IPS-15b (cell line): ENCODE measurements around the gene JMJD1C.
"Not testable (repeated sequence)": the region's sequence is repeated elsewhere in the genome, so short reads cannot be mapped to it uniquely, and the experiment has no call there.

Experiments
- H3K27me3 ChIP-seq: one replicate; pipeline ENCODE4 v1.6.1; 2013; ENCODE audit warnings: low read length; ENCODE audit not compliant: control insufficient read depth, insufficient read depth
- H3K36me3 ChIP-seq: one replicate; pipeline ENCODE4 v1.6.1; 2013; ENCODE audit warnings: low read length; ENCODE audit not compliant: control insufficient read depth, insufficient read depth
- H3K4me1 ChIP-seq: one replicate; pipeline ENCODE4 v1.6.1; 2013; ENCODE audit warnings: mild to moderate bottlenecking, low read length; ENCODE audit not compliant: control insufficient read depth, insufficient read depth
- H3K4me3 ChIP-seq: one replicate; pipeline ENCODE4 v1.5.1; 2013; ENCODE audit warnings: low read depth, low read length
- H3K9ac ChIP-seq: one replicate; pipeline ENCODE4 v1.6.1; 2013; ENCODE audit warnings: low read depth, mild to moderate bottlenecking, low read length
- H3K9me3 ChIP-seq: one replicate; pipeline ENCODE4 v1.6.1; 2013; ENCODE audit warnings: mild to moderate bottlenecking, low read length; ENCODE audit not compliant: control insufficient read depth, insufficient read depth

Gene JMJD1C

DNA sequence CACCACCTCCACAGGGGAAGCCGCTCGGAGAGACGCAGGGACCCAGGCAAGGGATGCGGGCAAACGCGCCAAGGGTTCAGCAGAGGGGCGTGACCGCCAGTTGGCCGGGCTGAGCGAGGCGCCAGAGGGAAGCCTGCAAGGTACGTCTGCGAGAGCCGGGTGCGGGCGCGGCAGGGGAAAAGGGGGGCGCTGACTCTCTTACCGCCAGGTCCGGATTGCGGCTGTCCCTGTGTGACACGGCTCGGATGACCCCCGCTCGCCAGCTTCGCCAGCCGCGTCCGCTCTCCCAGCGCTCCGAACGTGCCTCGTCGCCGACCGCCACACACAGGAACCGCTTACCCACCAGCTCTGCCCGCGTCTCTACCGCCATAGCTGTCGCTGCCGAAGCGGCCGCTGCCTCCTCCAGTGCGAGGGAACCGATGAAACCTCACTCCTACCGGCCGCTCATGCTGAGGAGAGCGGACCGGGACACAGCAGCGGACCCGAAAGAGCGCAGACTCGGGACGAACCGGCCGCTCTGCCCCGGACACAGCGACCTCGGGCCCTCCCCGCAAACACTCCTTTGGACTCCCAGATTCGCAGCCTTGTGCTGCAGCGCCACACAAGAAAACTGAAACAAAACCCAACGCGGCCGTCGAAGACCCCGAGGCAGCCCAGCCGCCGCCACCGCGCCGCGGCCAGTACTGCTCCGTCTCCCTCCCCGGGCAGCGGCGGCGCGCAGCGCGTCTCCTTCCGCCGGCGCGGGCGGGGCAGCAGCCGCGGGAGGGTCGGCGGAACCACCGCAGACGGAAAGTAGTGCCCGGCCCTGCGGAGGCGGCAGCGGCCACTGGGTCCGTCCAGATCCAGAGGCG, at the start of gene JMJD1C:
JMJD1C (minus strand) TSS at position 685 of the 851 bp plus-strand sequence; CDS start at position 370, 315 bp downstream.
- H3K9me3 ChIP-seq = no peaks in the 10 kb centered on the region
- no peaks in the 10 kb centered on the region for H3K36me3 ChIP-seq
- H3K4me3 ChIP-seq = peak within 1 kb of the TSS; percentile 93
- H3K4me1 ChIP-seq = peaks cover 7% of the 10 kb centered on the region
- no peaks in the 10 kb centered on the region for H3K27me3 ChIP-seq
- peak within 1 kb of the TSS; percentile 86 for H3K9ac ChIP-seq

GRCh38 chr10:63515002-63515763, 49.4 kb upstream of the JMJD1C start:
- H3K9ac ChIP-seq = no peak overlapping the region
- H3K9me3 ChIP-seq = no peaks in the 10 kb centered on the region
- H3K4me1 ChIP-seq = peaks cover 15% of the 10 kb centered on the region
- H3K27me3 ChIP-seq = no peaks in the 10 kb centered on the region
- H3K36me3 ChIP-seq = no peaks in the 10 kb centered on the region
- H3K4me3 ChIP-seq = no peak overlapping the region

DNA sequence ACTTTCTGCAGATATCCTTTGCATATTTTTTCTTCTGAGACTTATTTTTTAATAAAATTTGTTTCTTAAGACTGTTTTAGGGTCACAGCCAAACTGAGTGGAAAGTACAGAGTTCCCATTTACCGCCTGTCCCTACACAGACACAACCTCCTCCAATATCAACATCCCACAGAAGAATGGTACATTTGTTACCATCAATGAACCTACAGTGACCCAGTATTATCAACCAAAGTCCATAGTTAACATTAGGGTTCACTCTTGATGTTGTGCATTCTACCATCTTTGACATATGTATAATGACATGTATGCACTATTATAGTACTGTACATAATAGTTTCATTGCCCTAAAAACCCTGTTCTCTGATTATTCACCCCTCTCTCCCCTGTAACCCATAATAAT, 40.8 kb upstream of the JMJD1C start:
- H3K4me1 ChIP-seq = peaks cover 16% of the 10 kb centered on the region
- no peak overlapping the region for H3K4me3 ChIP-seq
- H3K9ac ChIP-seq = no peak overlapping the region

GRCh38 chr10:63505562-63505961, 39.8 kb upstream of the JMJD1C start:
- Histone ChIP-seq H3K27me3 (no peaks in the 10 kb centered on the region), H3K4me3 (no peak overlapping the region), H3K9ac (no peak overlapping the region), H3K4me1 (peaks cover 16% of the 10 kb centered on the region), H3K9me3 (no peaks in the 10 kb centered on the region), H3K36me3 (no peaks in the 10 kb centered on the region)

More for the DNA sequence above, 40.8 kb upstream of the JMJD1C start:
- H3K27me3 ChIP-seq = no peaks in the 10 kb centered on the region
- no peaks in the 10 kb centered on the region for H3K36me3 ChIP-seq
- no peaks in the 10 kb centered on the region for H3K9me3 ChIP-seq

DNA sequence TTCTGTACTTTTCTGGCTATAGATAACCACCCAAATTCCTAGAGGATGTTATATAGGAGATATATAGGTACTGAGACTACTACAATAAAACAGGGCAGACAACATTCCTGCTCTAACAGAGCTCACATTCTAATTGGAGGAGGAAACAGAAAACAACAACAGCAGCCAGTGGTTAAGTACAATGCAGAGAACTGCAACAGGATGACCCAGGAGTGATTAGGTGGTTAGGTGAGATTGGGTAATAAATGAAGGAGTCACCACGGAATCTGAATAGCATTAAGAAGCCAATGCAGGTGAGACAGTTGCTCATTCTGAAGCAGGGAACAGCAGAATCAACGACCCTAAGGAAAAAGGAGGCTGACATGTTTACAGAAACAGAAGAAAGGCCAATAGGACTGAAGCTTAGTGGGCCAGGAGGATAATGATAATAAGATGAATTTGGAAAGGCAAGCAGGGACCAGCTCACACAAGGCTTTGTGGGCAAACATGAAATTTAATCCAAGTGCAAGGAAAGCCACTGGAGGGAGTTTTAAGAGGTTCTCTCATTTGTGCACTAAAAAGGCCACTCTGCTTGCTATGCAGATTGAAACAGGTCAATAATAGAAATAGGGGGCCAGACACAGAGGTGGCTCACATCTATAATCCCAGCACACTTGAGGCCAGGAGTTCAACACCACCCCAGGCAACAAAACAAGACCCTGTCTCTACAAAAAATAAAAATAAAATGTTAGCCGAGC, 38.5 kb upstream of the JMJD1C start:
- H3K4me1 ChIP-seq = peaks cover 16% of the 10 kb centered on the region
- no peaks in the 10 kb centered on the region for H3K27me3 ChIP-seq
- H3K9me3 ChIP-seq = no peaks in the 10 kb centered on the region
- H3K36me3 ChIP-seq = no peaks in the 10 kb centered on the region
- H3K4me3 ChIP-seq = no peak overlapping the region
- no peak overlapping the region for H3K9ac ChIP-seq

- no peaks in the 10 kb centered on the region for H3K9me3 ChIP-seq
- no peaks in the 10 kb centered on the region for H3K27me3 ChIP-seq
- no peak overlapping the region for H3K9ac ChIP-seq
- no peaks in the 10 kb centered on the region for H3K36me3 ChIP-seq
- H3K4me3 ChIP-seq = no peak overlapping the region
- H3K4me1 ChIP-seq = peaks cover 16% of the 10 kb centered on the region
These were observed 37.6 kb upstream of the JMJD1C start for GRCh38 chr10:63503395-63503794.

DNA sequence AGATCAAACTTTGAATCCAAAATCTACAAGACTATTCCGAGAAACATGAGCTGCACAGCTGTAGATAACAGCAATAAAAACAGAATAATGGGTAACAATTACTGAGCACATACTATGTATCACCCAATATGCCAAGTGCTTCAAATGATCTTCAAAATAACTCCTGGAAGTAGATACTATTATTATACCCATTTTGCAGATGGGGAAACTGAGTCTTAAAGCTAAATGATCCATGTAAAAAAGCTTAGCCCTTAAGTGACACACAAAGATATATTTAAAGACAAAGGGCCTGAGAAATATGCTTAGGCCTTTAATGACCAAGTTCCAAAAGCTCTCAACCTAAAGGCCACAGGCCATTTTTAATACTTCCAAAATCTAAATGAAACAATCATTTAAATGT, 37.1 kb upstream of the JMJD1C start:
- Histone ChIP-seq H3K9me3 (no peaks in the 10 kb centered on the region), H3K36me3 (no peaks in the 10 kb centered on the region), H3K9ac (no peak overlapping the region), H3K4me3 (no peak overlapping the region), H3K4me1 (peaks cover 16% of the 10 kb centered on the region), H3K27me3 (no peaks in the 10 kb centered on the region)

DNA sequence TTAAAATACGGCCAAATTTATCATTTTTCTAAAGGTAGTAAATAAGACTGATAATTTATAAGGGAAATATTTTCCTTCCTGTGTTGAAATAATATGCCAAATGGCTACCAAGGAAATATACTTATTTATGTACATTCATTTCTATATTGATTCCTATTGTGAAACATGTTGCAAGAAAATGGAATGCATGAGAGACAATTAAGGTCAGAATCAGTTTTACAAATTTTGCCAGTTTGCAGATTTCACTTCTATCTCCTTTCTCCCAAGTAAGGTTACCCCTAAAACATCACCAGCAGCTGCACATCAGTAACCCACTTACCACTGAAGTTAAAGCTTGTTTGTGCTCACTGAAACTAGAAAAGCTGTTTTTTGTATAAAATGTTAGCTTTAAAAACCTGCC, 36.2 kb upstream of the JMJD1C start:
- Histone ChIP-seq H3K4me3 (no peak overlapping the region), H3K4me1 (peaks cover 16% of the 10 kb centered on the region), H3K27me3 (no peaks in the 10 kb centered on the region), H3K9ac (no peak overlapping the region), H3K36me3 (no peaks in the 10 kb centered on the region), H3K9me3 (no peaks in the 10 kb centered on the region)

GRCh38 chr10:63500551-63500950, 34.8 kb upstream of the JMJD1C start:
- H3K9ac ChIP-seq, H3K4me3 ChIP-seq, H3K36me3 ChIP-seq, H3K27me3 ChIP-seq, H3K9me3 ChIP-seq: not testable (repeated sequence)
- peaks cover 13% of the 10 kb centered on the region for H3K4me1 ChIP-seq

GRCh38 chr10:63498665-63499064, 32.9 kb upstream of the JMJD1C start:
- H3K4me3 ChIP-seq = no peak overlapping the region
- H3K9ac ChIP-seq = no peak overlapping the region

GRCh38 chr10:63497321-63497720, 31.5 kb upstream of the JMJD1C start:
- no peak overlapping the region for H3K4me3 ChIP-seq

More at GRCh38 chr10:63498665-63499064, 32.9 kb upstream of the JMJD1C start:
- H3K4me1 ChIP-seq = peaks cover 4% of the 10 kb centered on the region
- H3K27me3 ChIP-seq = no peaks in the 10 kb centered on the region
- H3K36me3 ChIP-seq = no peaks in the 10 kb centered on the region
- H3K9me3 ChIP-seq = no peaks in the 10 kb centered on the region

More at GRCh38 chr10:63497321-63497720, 31.5 kb upstream of the JMJD1C start:
- no peaks in the 10 kb centered on the region for H3K36me3 ChIP-seq
- no peaks in the 10 kb centered on the region for H3K27me3 ChIP-seq
- no peaks in the 10 kb centered on the region for H3K4me1 ChIP-seq
- H3K9me3 ChIP-seq = no peaks in the 10 kb centered on the region
- H3K9ac ChIP-seq = no peak overlapping the region
